C4-2B (cell line): ENCODE data around the gene LGALS7.
"Not testable (repeated sequence)": the region's sequence is repeated elsewhere in the genome, so short reads cannot be mapped to it uniquely, and the experiment has no call there.

Experiments
- H3K27ac ChIP-seq: fragments of 450-650 bp; 2 replicates; pipeline ENCODE4 v1.5.1; 2017
- CTCF ChIP-seq: fragments of 450-650 bp; conservative IDR thresholded peaks from 2 replicates; pipeline ENCODE4 v1.5.1; 2017; ENCODE audit warnings: mild to moderate bottlenecking
- ZFX ChIP-seq: fragments of 450-650 bp; IDR thresholded peaks from 2 replicates; pipeline ENCODE4 v1.6.1; 2017

LGALS7 gene

GRCh38 chr19:38793177-38793576, 19.9 kb upstream of the LGALS7 start:
- no peak overlapping the region for H3K27ac ChIP-seq
- TF ChIP-seq CTCF (no peak), ZFX (no peak)

DNA sequence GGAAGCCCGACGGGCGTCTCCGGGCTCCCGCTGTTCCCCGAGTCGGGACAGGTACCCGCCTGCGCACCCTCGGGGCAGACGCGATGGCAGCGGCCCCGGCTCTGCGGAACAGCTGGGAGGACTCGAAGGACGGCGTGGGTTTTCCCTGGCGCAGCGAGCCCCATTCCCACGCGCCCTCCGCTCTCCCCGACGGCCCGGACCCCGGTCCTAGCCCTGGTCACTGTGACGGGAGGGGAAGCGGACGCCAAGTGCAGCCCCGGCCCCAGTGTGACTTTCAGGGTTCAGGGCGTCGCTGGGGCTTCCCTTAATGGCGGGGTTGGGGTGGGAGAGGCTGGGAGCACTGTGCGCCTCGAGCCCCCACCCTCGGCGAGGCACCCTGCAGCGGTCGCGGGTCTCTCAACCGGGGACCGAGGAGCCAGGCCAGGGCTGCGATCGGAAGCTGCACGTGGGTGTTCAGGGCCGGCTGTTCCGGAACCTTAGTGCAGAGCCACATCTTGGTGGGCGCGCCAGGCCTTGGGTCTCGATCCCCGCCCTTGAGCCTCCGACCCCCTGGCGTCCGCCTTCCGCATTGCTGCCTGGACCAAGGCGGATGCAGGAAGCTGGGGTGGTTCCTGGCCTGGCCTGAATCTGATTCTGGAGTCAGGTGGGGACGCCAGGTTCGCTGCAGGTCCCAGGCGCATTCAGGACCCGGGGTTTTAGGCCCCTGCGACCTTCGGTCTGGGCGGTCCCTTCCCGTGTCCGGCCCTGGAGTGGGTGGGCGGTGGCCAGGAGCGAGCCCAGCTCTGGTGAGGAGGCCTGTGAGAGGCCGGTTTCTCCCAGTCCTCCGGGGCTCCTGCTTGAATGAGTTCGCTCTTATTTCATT, 19.2 kb upstream of the LGALS7 start:
- H3K27ac ChIP-seq = no peak overlapping the region
- TF ChIP-seq ZFX = no peak
- TF ChIP-seq CTCF = no peak

DNA sequence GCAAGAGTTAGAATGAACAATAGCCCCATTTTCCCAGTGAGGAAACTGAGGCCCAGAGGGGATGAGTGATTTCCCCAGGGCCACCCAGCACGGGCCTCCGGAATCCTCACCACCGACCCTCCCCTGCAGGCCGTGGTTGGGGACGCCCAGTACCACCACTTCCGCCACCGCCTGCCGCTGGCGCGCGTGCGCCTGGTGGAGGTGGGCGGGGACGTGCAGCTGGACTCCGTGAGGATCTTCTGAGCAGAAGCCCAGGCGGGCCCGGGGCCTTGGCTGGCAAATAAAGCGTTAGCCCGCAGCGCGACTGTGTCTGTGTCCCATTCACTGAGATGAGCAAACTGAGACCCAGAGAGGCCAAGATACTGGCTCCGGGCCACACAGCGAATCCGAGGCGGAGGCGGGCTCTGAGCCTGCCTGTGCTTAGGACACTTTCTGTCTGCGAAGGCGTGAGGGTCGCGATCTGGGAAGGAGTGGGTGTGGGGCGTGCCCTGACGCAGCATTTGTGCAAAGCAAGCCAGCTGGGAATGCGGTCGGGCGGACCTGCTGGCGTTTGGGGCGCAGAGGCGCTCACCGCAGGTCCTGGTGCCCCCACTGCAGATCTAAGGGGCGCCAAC, 18.2 kb upstream of the LGALS7 start:
- H3K27ac ChIP-seq = not testable (repeated sequence)

- H3K27ac ChIP-seq = not testable (repeated sequence)
Measured at GRCh38 chr19:38790507-38791403, 17.4 kb upstream of the LGALS7 start.

DNA sequence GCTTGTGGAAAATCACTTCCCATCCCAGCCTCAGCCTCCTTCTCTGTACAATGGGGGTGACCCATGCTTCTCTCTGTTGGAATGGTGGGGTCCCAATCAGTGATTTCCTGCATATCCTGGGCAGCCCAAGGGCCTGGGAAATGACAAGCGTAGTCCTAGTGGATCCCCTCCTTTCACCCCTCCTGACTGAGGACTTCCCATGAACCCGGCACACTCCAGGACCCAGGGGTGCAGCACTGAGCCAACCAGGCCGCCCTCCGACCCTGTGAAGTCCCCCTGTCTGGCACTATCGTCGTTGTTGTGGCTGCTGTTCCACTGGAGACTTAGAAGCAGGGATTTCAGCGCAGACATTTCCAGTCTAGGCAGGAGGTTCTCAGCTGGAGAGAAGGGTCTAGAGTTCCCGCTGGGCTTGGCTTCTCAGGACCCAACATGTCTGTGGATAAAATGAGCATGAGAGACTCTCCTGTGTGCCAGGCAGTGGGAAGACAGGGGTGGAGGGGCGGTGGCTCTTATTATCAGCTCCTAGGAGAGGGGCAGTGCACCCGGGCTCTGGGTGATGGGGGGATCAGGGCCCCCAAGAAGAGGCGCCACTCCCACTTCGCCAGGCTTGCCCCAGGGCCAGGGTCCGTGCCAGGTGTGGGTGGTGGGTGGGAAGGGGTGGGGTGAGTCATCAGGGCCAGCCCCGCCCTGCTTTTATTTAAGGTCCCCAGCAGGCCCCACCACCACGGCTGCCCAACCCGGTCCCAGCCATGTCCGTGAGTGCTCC, 15.3 kb upstream of the LGALS7 start, which contains the start of gene LGALS7B:
Gene LGALS7B, plus strand, starts transcription at position 723 of the 766 bp plus-strand sequence. Its CDS starts 27 bp downstream, at position 750.
- TF ChIP-seq CTCF (no peak), ZFX (no peak)
- H3K27ac ChIP-seq = no peak within 1 kb of the TSS

GRCh38 chr19:38786572-38787265, 13.4 kb upstream of the LGALS7 start:
- no peak overlapping the region for H3K27ac ChIP-seq
- TF ChIP-seq ZFX (no peak), CTCF (no peak)

GRCh38 chr19:38786061-38786460, 12.7 kb upstream of the LGALS7 start:
- H3K27ac ChIP-seq = not testable (repeated sequence)

GRCh38 chr19:38785187-38785699, 11.9 kb upstream of the LGALS7 start:
- TF ChIP-seq ZFX (no peak), CTCF (no peak)
- no peak overlapping the region for H3K27ac ChIP-seq
